Keratinocyte (primary cell): ENCODE results near the gene AFMID. TPM values are rescaled to one million over a fixed set of nuclear protein-coding genes. Genes with fewer than 3 reads are reported as not detected.

Source experiments
- DNase-seq: peaks from one replicate; pipeline ENCODE4 v3.0.0-alpha.2; 2011; ENCODE audit warnings: low read depth, missing footprints, low spot score
- FAIRE-seq: peaks from 2 replicates; lab custom pipeline; 2011; peaks lifted over from hg19 to GRCh38; lab: Jason Lieb, UNC
- H2AFZ ChIP-seq: 2 replicates; pipeline ENCODE4 v1.6.0; 2012; ENCODE audit warnings: low read length, control low read depth, inconsistent platforms; ENCODE audit not compliant: control insufficient read depth
- H3K27ac ChIP-seq: 2 replicates; pipeline ENCODE4 v1.5.1; 2011; ENCODE audit warnings: low read length; ENCODE audit not compliant: control insufficient read depth, insufficient read depth
- H3K27me3 ChIP-seq: 3 replicates; pipeline ENCODE4 v1.6.0; 2011; ENCODE audit warnings: low read length; ENCODE audit not compliant: control insufficient read depth, insufficient read depth; ENCODE audit errors: extremely low read depth
- H3K36me3 ChIP-seq, 2 experiments: 2 replicates in 1 of 2; 3 replicates in 1 of 2; pipeline ENCODE4 v1.5.1; 2011; ENCODE audit warnings: low read length in 2 of 2, mild to moderate bottlenecking in 1 of 2; ENCODE audit not compliant: control insufficient read depth in 2 of 2, insufficient read depth in 2 of 2; ENCODE audit errors: extremely low read depth in 1 of 2
- H3K4me1 ChIP-seq: 3 replicates; pipeline ENCODE4 v1.5.1; 2011; ENCODE audit warnings: low read length; ENCODE audit not compliant: control insufficient read depth, insufficient read depth; ENCODE audit errors: extremely low read depth
- H3K4me2 ChIP-seq: 3 replicates; pipeline ENCODE4 v1.6.0; 2011; ENCODE audit warnings: low read depth, low read length; ENCODE audit not compliant: control insufficient read depth, insufficient read depth; ENCODE audit errors: extremely low read depth
- H3K4me3 ChIP-seq, 3 experiments: fragments of 200-600 bp in 1 of 3; sonication (generic) in 1 of 3; 2 replicates in 2 of 3; 3 replicates in 1 of 3; pipeline ENCODE4 v1.5.1; 2011 to 2016; ENCODE audit warnings: low read length in 3 of 3, mild to moderate bottlenecking in 3 of 3, control low read depth in 2 of 3, inconsistent platforms in 1 of 3, low read depth in 1 of 3, mixed read lengths in 1 of 3, mixed run types in 1 of 3, moderate library complexity in 1 of 3; ENCODE audit not compliant: control insufficient read depth in 2 of 3, insufficient read depth in 2 of 3; ENCODE audit errors: extremely low read depth in 1 of 3
- H3K79me2 ChIP-seq: 2 replicates; pipeline ENCODE4 v1.6.0; 2012; ENCODE audit warnings: low read length; ENCODE audit not compliant: control insufficient read depth, insufficient read depth
- H3K9ac ChIP-seq: 3 replicates; pipeline ENCODE4 v1.6.0; 2011; ENCODE audit warnings: low read length; ENCODE audit not compliant: control insufficient read depth, insufficient read depth; ENCODE audit errors: extremely low read depth
- H3K9me1 ChIP-seq: 3 replicates; pipeline ENCODE4 v1.6.0; 2011; ENCODE audit warnings: low read length; ENCODE audit not compliant: control insufficient read depth, insufficient read depth; ENCODE audit errors: extremely low read depth
- H3K9me3 ChIP-seq: 2 replicates; pipeline ENCODE4 v1.5.1; 2012; ENCODE audit warnings: low read depth, low read length; ENCODE audit not compliant: control insufficient read depth
- H4K20me1 ChIP-seq: 3 replicates; pipeline ENCODE4 v1.6.0; 2011; ENCODE audit warnings: low read length; ENCODE audit not compliant: control insufficient read depth, insufficient read depth; ENCODE audit errors: extremely low read depth
- EZH2 ChIP-seq: IDR thresholded peaks from one replicate; pipeline ENCODE4 v1.6.1; 2012; ENCODE audit warnings: inconsistent platforms, mild to moderate bottlenecking, low read length, moderate library complexity
- dilution Hi-C: fragments of 300-500 bp; cut with MboI; formaldehyde crosslinking; loops from one replicate; pipeline ENCODE4 v1.7.0; 2020; ENCODE audit warnings: low sequenced_read_pairs; ENCODE audit not compliant: extremely low pct_ligation_motif_present
- polyA plus RNA-seq, 5 experiments: library from polyadenylated mRNA; depleted of rRNA in 3 of 5; stranded (reverse) in 3 of 5; stranded (forward) in 1 of 5; unstranded in 1 of 5; fragments of >200 nt; gene quantifications; 1 replicate in 1 of 5; 2 replicates in 3 of 5; 3 replicates in 1 of 5; pipeline versions ENCODE4 v1.2.1 to v1.2.3, GENCODE V29; 2011 to 2012; ENCODE audit warnings: missing spikeins in 2 of 5, low read depth in 1 of 5, low replicate concordance in 1 of 5
- TF ChIP-seq, protein P1 (sequence below), 3 experiments: IDR thresholded peaks in 1 of 3; conservative IDR thresholded peaks in 1 of 3; optimal IDR thresholded peaks in 1 of 3; 2 replicates in 2 of 3; 3 replicates in 1 of 3; pipeline versions ENCODE3 to v1.5.1; 2011; ENCODE audit warnings: low read length in 3 of 3, mild to moderate bottlenecking in 3 of 3, moderate library complexity in 2 of 3, control low read depth in 1 of 3, inconsistent platforms in 1 of 3; ENCODE audit not compliant: insufficient read depth in 2 of 3; ENCODE audit errors: extremely low read depth in 1 of 3

AFMID gene
- polyA plus RNA-seq, 1 donor (not counting 4 experiments of a cell fraction or from before 2014, with no cell fraction given), result 21.6 TPM

DNA sequence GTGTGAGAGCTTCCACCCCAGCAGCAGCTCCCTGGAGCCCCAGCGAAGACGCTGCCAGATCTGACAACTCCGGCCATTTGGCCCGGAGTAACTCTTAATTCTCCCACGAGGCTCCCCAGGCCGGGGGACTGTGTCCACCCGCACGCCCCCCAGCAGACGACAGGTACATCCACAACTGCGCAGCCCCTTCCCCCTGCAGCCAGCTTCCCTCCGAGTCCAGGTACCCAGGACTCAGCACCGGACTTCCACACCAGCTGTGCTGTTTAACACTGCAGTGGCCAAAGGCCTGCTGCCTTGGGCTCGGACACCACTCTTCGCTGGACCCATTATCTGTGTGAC is 11.6 kb upstream of the AFMID start:
- peaks cover 16 to 32% of the 10 kb centered on the region in 2 experiments for H3K36me3 ChIP-seq
- H3K9me3 ChIP-seq, result no peaks in the 10 kb centered on the region
- DNase-seq, result no peak
- no peak overlapping the region for H2AFZ ChIP-seq
- dilution Hi-C loops, result no loop called here
- peaks cover 15% of the 10 kb centered on the region for H3K4me1 ChIP-seq
- H3K4me3 ChIP-seq, result no peak overlapping the region
- no peak for FAIRE-seq
- no peak overlapping the region for H3K27ac ChIP-seq
- H4K20me1 ChIP-seq, result no peaks in the 10 kb centered on the region
- H3K27me3 ChIP-seq, result no peaks in the 10 kb centered on the region
- no peak for TF ChIP-seq EZH2
- no peaks in the 10 kb centered on the region for H3K79me2 ChIP-seq
- H3K4me2 ChIP-seq, result no peak overlapping the region
- H3K9ac ChIP-seq, result no peak overlapping the region
- no peaks in the 10 kb centered on the region for H3K9me1 ChIP-seq

GRCh38 chr17:78176548-78177025 is 10.6 kb upstream of the AFMID start:
- H3K9me1 ChIP-seq, result no peaks in the 10 kb centered on the region
- TF ChIP-seq EZH2, result no peak
- TF ChIP-seq, protein P1, sequence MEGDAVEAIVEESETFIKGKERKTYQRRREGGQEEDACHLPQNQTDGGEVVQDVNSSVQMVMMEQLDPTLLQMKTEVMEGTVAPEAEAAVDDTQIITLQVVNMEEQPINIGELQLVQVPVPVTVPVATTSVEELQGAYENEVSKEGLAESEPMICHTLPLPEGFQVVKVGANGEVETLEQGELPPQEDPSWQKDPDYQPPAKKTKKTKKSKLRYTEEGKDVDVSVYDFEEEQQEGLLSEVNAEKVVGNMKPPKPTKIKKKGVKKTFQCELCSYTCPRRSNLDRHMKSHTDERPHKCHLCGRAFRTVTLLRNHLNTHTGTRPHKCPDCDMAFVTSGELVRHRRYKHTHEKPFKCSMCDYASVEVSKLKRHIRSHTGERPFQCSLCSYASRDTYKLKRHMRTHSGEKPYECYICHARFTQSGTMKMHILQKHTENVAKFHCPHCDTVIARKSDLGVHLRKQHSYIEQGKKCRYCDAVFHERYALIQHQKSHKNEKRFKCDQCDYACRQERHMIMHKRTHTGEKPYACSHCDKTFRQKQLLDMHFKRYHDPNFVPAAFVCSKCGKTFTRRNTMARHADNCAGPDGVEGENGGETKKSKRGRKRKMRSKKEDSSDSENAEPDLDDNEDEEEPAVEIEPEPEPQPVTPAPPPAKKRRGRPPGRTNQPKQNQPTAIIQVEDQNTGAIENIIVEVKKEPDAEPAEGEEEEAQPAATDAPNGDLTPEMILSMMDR (optimal IDR thresholded peaks at IDR 0.05 in 1 of 3, IDR thresholded peaks at IDR 0.05 in 1 of 3, conservative IDR thresholded peaks at IDR 0.05 in 1 of 3; ENCODE audit: extremely low read depth in 1 of 3, insufficient read depth in 2 of 3, low read length in 3 of 3), result peak; percentile 91 to 99 (median 99)
- H3K9ac ChIP-seq, result no peak overlapping the region
- DNase-seq, result no peak
- H4K20me1 ChIP-seq, result no peaks in the 10 kb centered on the region
- FAIRE-seq, result no peak
- H2AFZ ChIP-seq, result no peak overlapping the region
- no peak overlapping the region for H3K4me2 ChIP-seq
- H3K4me1 ChIP-seq, result peaks cover 13% of the 10 kb centered on the region
- H3K79me2 ChIP-seq, result no peaks in the 10 kb centered on the region
- no peak overlapping the region for H3K4me3 ChIP-seq
- peaks cover 13 to 32% of the 10 kb centered on the region in 2 experiments for H3K36me3 ChIP-seq
- H3K27ac ChIP-seq, result no peak overlapping the region
- H3K27me3 ChIP-seq, result no peaks in the 10 kb centered on the region
- dilution Hi-C loops, result no loop called here
- no peaks in the 10 kb centered on the region for H3K9me3 ChIP-seq

GRCh38 chr17:78179372-78179771 is 7.8 kb upstream of the AFMID start:
- Histone ChIP-seq H3K27ac (no peak overlapping the region), H2AFZ (no peak overlapping the region)

More at GRCh38 chr17:78179372-78179771, 7.8 kb upstream of the AFMID start:
- FAIRE-seq, result no peak
- Histone ChIP-seq H3K4me3 (no peak overlapping the region), H3K79me2 (peaks cover 5% of the 10 kb centered on the region), H3K4me2 (no peak overlapping the region), H4K20me1 (no peaks in the 10 kb centered on the region), H3K27me3 (no peaks in the 10 kb centered on the region), H3K9me1 (no peaks in the 10 kb centered on the region), H3K36me3 (peaks cover 3 to 26% of the 10 kb centered on the region in 2 experiments), H3K9ac (no peak overlapping the region), H3K9me3 (no peaks in the 10 kb centered on the region), H3K4me1 (no peaks in the 10 kb centered on the region)
- TF ChIP-seq, protein P1 (optimal IDR thresholded peaks at IDR 0.05 in 1 of 3, IDR thresholded peaks at IDR 0.05 in 1 of 3, conservative IDR thresholded peaks at IDR 0.05 in 1 of 3; ENCODE audit: extremely low read depth in 1 of 3, insufficient read depth in 2 of 3, low read length in 3 of 3), result no peak
- no peak for TF ChIP-seq EZH2
- dilution Hi-C loops, result no loop called here
- no peak for DNase-seq
